IMR-90 (cell line): ENCODE measurements around the gene CALML3. TPM values are rescaled to one million over a fixed set of nuclear protein-coding genes. Genes with fewer than 3 reads are reported as not detected.
A peak's percentile ranks its signal among the peaks of the same experiment; 100 is the strongest.

Experiments
- ATAC-seq: fragments of 200-7000 bp; cut with Tn5 transposase; 2 replicates; pipeline ENCODE4 v1.9.1; 2020; ENCODE audit warnings: low read depth, mild to moderate bottlenecking, moderate library complexity
- BruUV-seq: library from RNA; stranded (reverse); fragments of 400-500 nt; replicated peaks from 2 replicates; lab custom pipeline; 2021; lab: Mats Ljungman, UMichigan
- CTCF ChIA-PET: fragments of 300-600 bp; formaldehyde crosslinking; extraction: SDS; loops from one replicate; lab custom pipeline; 2021; ENCODE audit warnings: antibody characterized with exemption; lab: Yijun Ruan, JAX
- POLR2A ChIA-PET: fragments of 300-600 bp; sonication (Branson Sonifier 250); formaldehyde crosslinking; loops from one replicate; lab custom pipeline; 2022; ENCODE audit warnings: antibody characterized with exemption; ENCODE audit not compliant: unreplicated experiment; lab: Charles Lee
- DNase-seq: peaks from one replicate; pipeline ENCODE4 v3.0.0; 2013
- H2AFZ ChIP-seq: replicated peaks from 2 replicates; pipeline ENCODE3; 2013; ENCODE audit warnings: low read length, mild to moderate bottlenecking; ENCODE audit not compliant: poor library complexity
- H2AK5ac ChIP-seq: 2 replicates; pipeline ENCODE4 v1.6.1; 2013; ENCODE audit warnings: low read depth, low read length, inconsistent platforms
- H2AK9ac ChIP-seq: replicated peaks from 2 replicates; pipeline ENCODE3; 2013; ENCODE audit warnings: mild to moderate bottlenecking, low read depth, low read length, moderate library complexity; ENCODE audit not compliant: poor library complexity
- H2BK120ac ChIP-seq: 2 replicates; pipeline ENCODE4 v1.6.1; 2013; ENCODE audit warnings: low read depth, low read length, inconsistent platforms
- H2BK15ac ChIP-seq: 3 replicates; pipeline ENCODE4 v1.6.1; 2013; ENCODE audit warnings: low read depth, low read length, inconsistent platforms
- H2BK20ac ChIP-seq: 2 replicates; pipeline ENCODE4 v1.6.1; 2013; ENCODE audit warnings: low read depth, mild to moderate bottlenecking, inconsistent platforms, low read length, moderate library complexity
- H2BK5ac ChIP-seq: 2 replicates; pipeline ENCODE4 v1.6.1; 2013; ENCODE audit warnings: mild to moderate bottlenecking, low read depth, low read length, inconsistent platforms; ENCODE audit not compliant: poor library complexity, severe bottlenecking
- H3K14ac ChIP-seq: replicated peaks from 2 replicates; pipeline ENCODE4 v1.6.1; 2013; ENCODE audit warnings: low read depth, low read length, inconsistent platforms
- H3K18ac ChIP-seq: 2 replicates; pipeline ENCODE4 v1.6.1; 2013; ENCODE audit warnings: low read depth, low read length, control low read depth
- H3K23ac ChIP-seq: 2 replicates; pipeline ENCODE4 v1.6.1; 2013; ENCODE audit warnings: low read depth, low read length, inconsistent platforms
- H3K27ac ChIP-seq: 2 replicates; pipeline ENCODE4 v1.5.1; 2013; ENCODE audit warnings: mild to moderate bottlenecking, control low read depth, low read length; ENCODE audit not compliant: insufficient read depth
- H3K27me3 ChIP-seq: 2 replicates; pipeline ENCODE4 v1.6.1; 2013; ENCODE audit warnings: low read length; ENCODE audit not compliant: control insufficient read depth, insufficient read depth
- H3K36me3 ChIP-seq: 2 replicates; pipeline ENCODE4 v1.6.1; 2013; ENCODE audit warnings: low read length, mixed read lengths; ENCODE audit not compliant: control insufficient read depth, insufficient read depth
- H3K4ac ChIP-seq: 2 replicates; pipeline ENCODE4 v1.6.1; 2013; ENCODE audit warnings: low read depth, low read length, inconsistent platforms
- H3K4me1 ChIP-seq: 2 replicates; pipeline ENCODE4 v1.6.1; 2013; ENCODE audit warnings: low read length, mixed read lengths; ENCODE audit not compliant: control insufficient read depth, insufficient read depth
- H3K4me2 ChIP-seq: 2 replicates; pipeline ENCODE4 v1.6.1; 2013; ENCODE audit warnings: low read depth, mild to moderate bottlenecking, control low read depth, low read length, moderate library complexity
- H3K4me3 ChIP-seq: 2 replicates; pipeline ENCODE4 v1.5.1; 2013; ENCODE audit warnings: low read depth, mild to moderate bottlenecking, control low read depth, low read length, moderate library complexity; ENCODE audit not compliant: insufficient read depth
- H3K56ac ChIP-seq: 2 replicates; pipeline ENCODE4 v1.6.1; 2013; ENCODE audit warnings: low read length, inconsistent platforms; ENCODE audit not compliant: insufficient read depth; ENCODE audit errors: extremely low read depth
- H3K79me1 ChIP-seq, 2 experiments: 2 replicates each; pipeline ENCODE4 v1.6.1; 2013; ENCODE audit warnings: low read length in 2 of 2, inconsistent platforms in 1 of 2, low read depth in 1 of 2
- H3K9ac ChIP-seq: 2 replicates; pipeline ENCODE4 v1.6.1; 2013; ENCODE audit warnings: low read depth, low read length, control low read depth
- H3K9me1 ChIP-seq: 2 replicates; pipeline ENCODE4 v1.6.1; 2013; ENCODE audit warnings: low read length, inconsistent platforms; ENCODE audit not compliant: insufficient read depth
- H3K9me3 ChIP-seq: 2 replicates; pipeline ENCODE4 v1.6.1; 2013; ENCODE audit warnings: low read length; ENCODE audit not compliant: control insufficient read depth, insufficient read depth
- H4K20me1 ChIP-seq: 2 replicates; pipeline ENCODE4 v1.6.1; 2013; ENCODE audit warnings: low read length, inconsistent platforms; ENCODE audit not compliant: insufficient read depth
- H4K5ac ChIP-seq: 2 replicates; pipeline ENCODE4 v1.6.1; 2013; ENCODE audit warnings: mild to moderate bottlenecking, low read depth, low read length, control low read depth
- H4K8ac ChIP-seq, 2 experiments: 2 replicates each; pipeline ENCODE4 v1.6.1; 2013; ENCODE audit warnings: low read depth in 2 of 2, low read length in 2 of 2, control low read depth in 1 of 2, inconsistent platforms in 1 of 2
- H4K91ac ChIP-seq: 2 replicates; pipeline ENCODE4 v1.6.1; 2013; ENCODE audit warnings: low read depth, low read length, inconsistent platforms; ENCODE audit not compliant: insufficient read depth
- CEBPB ChIP-seq: IDR thresholded peaks from 2 replicates; pipeline ENCODE4 v1.6.1; 2012; ENCODE audit warnings: low read depth, low read length, improper control_type of control experiment
- MAFK ChIP-seq: IDR thresholded peaks from 2 replicates; pipeline ENCODE4 v1.6.1; 2012; ENCODE audit warnings: low read depth, low read length, improper control_type of control experiment
- MAZ ChIP-seq: IDR thresholded peaks from 2 replicates; pipeline ENCODE4 v1.6.1; 2012; ENCODE audit warnings: low read depth, mild to moderate bottlenecking, low read length, improper control_type of control experiment, moderate library complexity, borderline replicate concordance
- MXI1 ChIP-seq: IDR thresholded peaks from 2 replicates; pipeline ENCODE4 v1.6.1; 2012; ENCODE audit warnings: low read depth, mild to moderate bottlenecking, low read length, moderate library complexity, borderline replicate concordance
- NFE2L2 ChIP-seq: fragments of 150-350 bp; IDR thresholded peaks from 2 replicates; pipeline ENCODE4 v1.6.1; 2016; ENCODE audit warnings: low read depth, mild to moderate bottlenecking, low read length
- RAD21 ChIP-seq: IDR thresholded peaks from 2 replicates; pipeline ENCODE4 v1.6.1; 2012; ENCODE audit warnings: low read length, improper control_type of control experiment
- RCOR1 ChIP-seq: IDR thresholded peaks from 2 replicates; pipeline ENCODE4 v1.6.1; 2012; ENCODE audit warnings: mild to moderate bottlenecking, low read length, improper control_type of control experiment; ENCODE audit not compliant: insufficient replicate concordance
- SMC3 ChIP-seq: fragments of 150-350 bp; IDR thresholded peaks from 2 replicates; pipeline ENCODE4 v1.6.1; 2016; ENCODE audit warnings: low read depth, mild to moderate bottlenecking, antibody characterized with exemption, low read length, moderate library complexity
- WGBS, 2 experiments: methylation state at CpG; one replicate each; pipeline versions ENCODE4 v1.1.5 to v1.1.7; 2013; ENCODE audit warnings: missing lambda C conversion rate in 2 of 2; ENCODE audit not compliant: insufficient read length in 1 of 2; ENCODE audit errors: extremely low coverage in 2 of 2; 5-methylcytosine and 5-hydroxymethylcytosine counted together
- dilution Hi-C: fragments of 300-500 bp; cut with HindIII; formaldehyde crosslinking; loops from one replicate; pipeline ENCODE4 v1.14.3; 2018; ENCODE audit warnings: low sequenced_read_pairs; ENCODE audit not compliant: unreplicated experiment
- in situ Hi-C: fragments of 300-500 bp; cut with MboI; formaldehyde crosslinking; loops from 3 replicates; pipeline ENCODE4 v1.14.3; 2019; ENCODE audit warnings: low sequenced_read_pairs, inconsistent platforms, mixed read lengths
- intact Hi-C: fragments of 100-400 bp; cut with micrococcal nuclease; formaldehyde crosslinking; loops from 2 replicates; pipeline ENCODE4 v1.10.0; 2022
- polyA plus RNA-seq, 3 experiments: library from polyadenylated mRNA; depleted of rRNA; stranded (reverse); fragments of >200 nt; gene quantifications; 2 replicates each; pipeline ENCODE4 v1.2.3, GENCODE V29; 2012; ENCODE audit warnings: low replicate concordance in 1 of 3
- total RNA-seq: library from RNA; depleted of rRNA; stranded (reverse); fragments of >200 nt; gene quantifications from 2 replicates; pipeline ENCODE4 v1.2.3, GENCODE V29; 2012
- TF ChIP-seq, protein P1 (sequence below): fragments of 150-350 bp; IDR thresholded peaks from 2 replicates; pipeline ENCODE4 v1.6.1; 2016; ENCODE audit warnings: low read depth, mild to moderate bottlenecking, low read length, moderate library complexity, borderline replicate concordance
- TF ChIP-seq, protein P2 (sequence below): conservative IDR thresholded peaks from 2 replicates; pipeline ENCODE4 v1.5.1; 2012; ENCODE audit warnings: mild to moderate bottlenecking, low read depth, low read length, improper control_type of control experiment
- TF ChIP-seq, protein P3 (sequence below): fragments of 150-350 bp; IDR thresholded peaks from 2 replicates; pipeline ENCODE4 v1.6.1; 2017; ENCODE audit warnings: mild to moderate bottlenecking, antibody characterized with exemption, low read length, low read depth

The CALML3 gene
- total and polyA plus RNA-seq, 2 of the 4 experiments (the other 2 are of a cell fraction): not detected

DNA sequence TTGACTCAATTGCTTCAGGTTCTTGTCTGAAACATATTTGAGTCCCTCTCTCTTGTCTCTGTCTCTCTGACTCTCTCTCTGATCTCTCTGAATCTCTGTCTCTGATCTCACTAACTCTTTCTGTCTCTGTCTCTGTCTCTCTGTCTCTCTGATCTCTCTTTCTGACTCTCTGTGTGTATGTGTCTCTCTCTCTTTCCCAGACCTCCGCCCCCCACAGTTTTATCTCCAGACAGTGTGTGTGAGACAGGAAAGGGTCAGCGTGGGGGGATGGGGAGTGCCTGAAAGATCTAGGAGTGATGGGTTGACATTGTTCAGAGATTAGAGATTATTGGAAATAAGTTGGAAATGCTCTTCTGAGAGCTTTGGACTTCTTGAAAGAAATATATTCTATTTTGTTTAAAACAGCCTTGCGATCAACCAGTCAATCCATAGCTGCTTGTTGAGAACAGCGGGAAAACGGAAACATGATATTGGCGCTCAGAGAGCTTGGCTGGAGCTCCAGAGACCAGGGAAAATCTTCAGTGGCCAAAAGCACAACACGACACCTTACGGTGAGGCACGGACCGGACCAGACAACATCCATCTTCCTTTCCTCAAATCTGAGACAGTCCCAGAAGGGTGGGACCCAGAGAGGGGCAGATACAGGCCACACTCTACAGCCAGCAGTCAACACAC is 35.5 kb downstream of the CALML3 start:
- no TSS peak for BruUV-seq
- H2AK9ac ChIP-seq: peak overlapping the region; percentile 86
- TF ChIP-seq, protein P1, sequence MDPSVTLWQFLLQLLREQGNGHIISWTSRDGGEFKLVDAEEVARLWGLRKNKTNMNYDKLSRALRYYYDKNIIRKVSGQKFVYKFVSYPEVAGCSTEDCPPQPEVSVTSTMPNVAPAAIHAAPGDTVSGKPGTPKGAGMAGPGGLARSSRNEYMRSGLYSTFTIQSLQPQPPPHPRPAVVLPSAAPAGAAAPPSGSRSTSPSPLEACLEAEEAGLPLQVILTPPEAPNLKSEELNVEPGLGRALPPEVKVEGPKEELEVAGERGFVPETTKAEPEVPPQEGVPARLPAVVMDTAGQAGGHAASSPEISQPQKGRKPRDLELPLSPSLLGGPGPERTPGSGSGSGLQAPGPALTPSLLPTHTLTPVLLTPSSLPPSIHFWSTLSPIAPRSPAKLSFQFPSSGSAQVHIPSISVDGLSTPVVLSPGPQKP: no peak
- no peak for TF ChIP-seq SMC3
- TF ChIP-seq RAD21: no peak
- TF ChIP-seq, protein P2, sequence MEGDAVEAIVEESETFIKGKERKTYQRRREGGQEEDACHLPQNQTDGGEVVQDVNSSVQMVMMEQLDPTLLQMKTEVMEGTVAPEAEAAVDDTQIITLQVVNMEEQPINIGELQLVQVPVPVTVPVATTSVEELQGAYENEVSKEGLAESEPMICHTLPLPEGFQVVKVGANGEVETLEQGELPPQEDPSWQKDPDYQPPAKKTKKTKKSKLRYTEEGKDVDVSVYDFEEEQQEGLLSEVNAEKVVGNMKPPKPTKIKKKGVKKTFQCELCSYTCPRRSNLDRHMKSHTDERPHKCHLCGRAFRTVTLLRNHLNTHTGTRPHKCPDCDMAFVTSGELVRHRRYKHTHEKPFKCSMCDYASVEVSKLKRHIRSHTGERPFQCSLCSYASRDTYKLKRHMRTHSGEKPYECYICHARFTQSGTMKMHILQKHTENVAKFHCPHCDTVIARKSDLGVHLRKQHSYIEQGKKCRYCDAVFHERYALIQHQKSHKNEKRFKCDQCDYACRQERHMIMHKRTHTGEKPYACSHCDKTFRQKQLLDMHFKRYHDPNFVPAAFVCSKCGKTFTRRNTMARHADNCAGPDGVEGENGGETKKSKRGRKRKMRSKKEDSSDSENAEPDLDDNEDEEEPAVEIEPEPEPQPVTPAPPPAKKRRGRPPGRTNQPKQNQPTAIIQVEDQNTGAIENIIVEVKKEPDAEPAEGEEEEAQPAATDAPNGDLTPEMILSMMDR: no peak
- no peak for TF ChIP-seq MAFK
- no peak for TF ChIP-seq NFE2L2
- TF ChIP-seq, protein P3, sequence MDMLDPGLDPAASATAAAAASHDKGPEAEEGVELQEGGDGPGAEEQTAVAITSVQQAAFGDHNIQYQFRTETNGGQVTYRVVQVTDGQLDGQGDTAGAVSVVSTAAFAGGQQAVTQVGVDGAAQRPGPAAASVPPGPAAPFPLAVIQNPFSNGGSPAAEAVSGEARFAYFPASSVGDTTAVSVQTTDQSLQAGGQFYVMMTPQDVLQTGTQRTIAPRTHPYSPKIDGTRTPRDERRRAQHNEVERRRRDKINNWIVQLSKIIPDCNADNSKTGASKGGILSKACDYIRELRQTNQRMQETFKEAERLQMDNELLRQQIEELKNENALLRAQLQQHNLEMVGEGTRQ: no peak
- TF ChIP-seq MAZ: no peak
- no peak for TF ChIP-seq MXI1
- no peak for TF ChIP-seq CEBPB
- TF ChIP-seq RCOR1: no peak

More for the DNA sequence above, 35.5 kb downstream of the CALML3 start:
- Histone ChIP-seq H3K4ac (peak overlapping the region; percentile 96), H3K18ac (peak overlapping the region; percentile 89), H4K20me1 (no peaks in the 10 kb centered on the region), H4K8ac (peak overlapping the region; percentile 70 to 88), H3K9me1 (peaks cover 21% of the 10 kb centered on the region), H3K4me1 (peaks cover 35% of the 10 kb centered on the region), H3K56ac (peak overlapping the region; percentile 67), H3K9me3 (no peaks in the 10 kb centered on the region), H2AK5ac (peak overlapping the region; percentile 92), H3K4me3 (no peak overlapping the region), H2BK15ac (peak overlapping the region; percentile 93; the same call in 2 of the 3 replicates), H2BK20ac (peak overlapping the region; percentile 92), H3K27me3 (no peaks in the 10 kb centered on the region), H2AFZ (peak overlapping the region; percentile 51), H3K4me2 (peak overlapping the region; percentile 19; the same call in 1 of the 2 replicates), H4K91ac (peak overlapping the region; percentile 97), H3K27ac (peak overlapping the region; percentile 68), H3K79me1 (peaks cover 0 to 7% of the 10 kb centered on the region in 2 experiments; a peak in 1 of 4 replicates), H2BK5ac (peak overlapping the region; percentile 69), H3K14ac (peak overlapping the region; percentile 71), H3K36me3 (no peaks in the 10 kb centered on the region), H2BK120ac (peak overlapping the region; percentile 95), H4K5ac (peak overlapping the region; percentile 83), H3K23ac (peak overlapping the region; percentile 47), H3K9ac (peak overlapping the region; percentile 27; the same call in 1 of the 2 replicates)
- ATAC-seq (peak; percentile 6; the same call in 1 of the 2 replicates), DNase-seq (no peak)
- ChIA-PET CTCF (no interaction called here), POLR2A (no interaction called here)
- dilution Hi-C loops (no loop called here), intact Hi-C loops (no loop called here), in situ Hi-C loops (no loop called here)
- 80% methylated on average over 4 of the region's 10 CpGs; no CpG with 5 or more reads in 1 of the 2 experiments for WGBS, 2 experiments
